ENCODE measurements around the gene BACE1-AS. TPM values are rescaled to one million over a fixed set of nuclear protein-coding genes. Genes with fewer than 3 reads are reported as not detected.
"Not testable (repeated sequence)": the region's sequence is repeated elsewhere in the genome, so short reads cannot be mapped to it uniquely, and the experiment has no call there.

Gene BACE1-AS
- total and polyA plus RNA-seq, 4 donors = 1.9 to 9.5 (median 5.9) TPM

DNA sequence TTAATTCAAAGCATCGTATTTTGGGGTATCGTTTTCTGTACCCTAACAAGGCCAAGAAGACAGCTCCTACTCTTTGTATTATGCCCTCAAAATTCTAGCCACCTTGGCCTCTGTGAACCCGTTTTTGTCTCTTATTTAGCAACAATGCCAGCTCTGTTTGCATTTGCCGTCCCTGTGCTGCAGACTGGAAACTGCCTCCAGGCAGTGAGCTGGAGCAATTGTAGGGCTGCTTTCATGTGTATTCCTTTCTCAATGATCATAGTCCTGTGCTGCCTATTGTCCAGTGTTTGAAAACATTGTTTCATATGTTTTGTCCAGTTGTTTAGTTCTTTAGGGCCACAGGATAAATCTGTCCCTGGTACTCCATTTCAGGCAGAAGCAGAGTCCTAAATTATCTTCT lies 19.9 kb upstream of the BACE1-AS start:
- Histone ChIP-seq H3K4me1 (ENCODE audit: control insufficient read depth in 5 of 5, insufficient read depth in 5 of 5, low read length in 5 of 5) (no peaks in the 10 kb centered on the region), H3K27ac (ENCODE audit: low read depth in 1 of 2, low read length in 1 of 2) (no peak overlapping the region), H3K9ac (ENCODE audit: insufficient read depth in 1 of 2, low read length in 2 of 2) (no peak overlapping the region), H3K4me3 (no peak overlapping the region), H3K36me3 (ENCODE audit: control insufficient read depth in 4 of 4, insufficient read depth in 4 of 4, low read length in 4 of 4) (peaks cover 2 to 12% (median 7%) of the 10 kb centered on the region in 4 donors), H3K27me3 (ENCODE audit: control insufficient read depth in 3 of 3, insufficient read depth in 3 of 3, low read length in 2 of 3) (no peaks in the 10 kb centered on the region), H3K9me3 (ENCODE audit: control insufficient read depth in 4 of 4, insufficient read depth in 3 of 4, low read length in 3 of 4) (no peaks in the 10 kb centered on the region)
- TF ChIP-seq, protein P1, sequence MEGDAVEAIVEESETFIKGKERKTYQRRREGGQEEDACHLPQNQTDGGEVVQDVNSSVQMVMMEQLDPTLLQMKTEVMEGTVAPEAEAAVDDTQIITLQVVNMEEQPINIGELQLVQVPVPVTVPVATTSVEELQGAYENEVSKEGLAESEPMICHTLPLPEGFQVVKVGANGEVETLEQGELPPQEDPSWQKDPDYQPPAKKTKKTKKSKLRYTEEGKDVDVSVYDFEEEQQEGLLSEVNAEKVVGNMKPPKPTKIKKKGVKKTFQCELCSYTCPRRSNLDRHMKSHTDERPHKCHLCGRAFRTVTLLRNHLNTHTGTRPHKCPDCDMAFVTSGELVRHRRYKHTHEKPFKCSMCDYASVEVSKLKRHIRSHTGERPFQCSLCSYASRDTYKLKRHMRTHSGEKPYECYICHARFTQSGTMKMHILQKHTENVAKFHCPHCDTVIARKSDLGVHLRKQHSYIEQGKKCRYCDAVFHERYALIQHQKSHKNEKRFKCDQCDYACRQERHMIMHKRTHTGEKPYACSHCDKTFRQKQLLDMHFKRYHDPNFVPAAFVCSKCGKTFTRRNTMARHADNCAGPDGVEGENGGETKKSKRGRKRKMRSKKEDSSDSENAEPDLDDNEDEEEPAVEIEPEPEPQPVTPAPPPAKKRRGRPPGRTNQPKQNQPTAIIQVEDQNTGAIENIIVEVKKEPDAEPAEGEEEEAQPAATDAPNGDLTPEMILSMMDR (IDR thresholded peaks at IDR 0.05; ENCODE audit: control extremely low read depth, extremely low read depth) = no peak
- no peak for ATAC-seq (ENCODE audit: insufficient read depth, low FRiP score)
- no peak for DNase-seq
- 96 to 97% methylated on average over 4 of the region's 4 CpGs for WGBS, 2 donors

DNA sequence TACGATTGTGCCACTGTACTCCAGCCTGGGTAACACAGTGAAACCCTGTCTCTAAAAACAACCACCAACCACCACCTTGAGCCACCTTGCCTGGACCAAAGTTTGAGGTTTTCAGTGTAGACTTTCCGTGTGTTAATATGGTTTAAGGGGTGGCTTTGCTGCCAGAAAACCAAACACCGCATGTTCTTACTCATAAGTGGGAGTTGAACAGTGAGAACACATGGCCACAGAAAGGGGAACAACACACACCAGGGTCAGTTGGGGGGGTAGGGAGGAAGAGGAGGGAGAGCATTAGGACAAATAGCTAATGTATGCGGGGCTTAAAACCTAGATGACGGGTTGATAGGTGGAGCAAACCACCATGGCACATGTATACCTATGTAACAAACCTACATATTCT lies 19.0 kb upstream of the BACE1-AS start:
- not testable (repeated sequence) for H3K9me3 ChIP-seq (ENCODE audit: control insufficient read depth in 4 of 4, insufficient read depth in 3 of 4, low read length in 3 of 4); ATAC-seq (ENCODE audit: insufficient read depth, low FRiP score); H3K27ac ChIP-seq (ENCODE audit: low read depth in 1 of 2, low read length in 1 of 2); H3K4me3 ChIP-seq; H3K9ac ChIP-seq (ENCODE audit: insufficient read depth in 1 of 2, low read length in 2 of 2); H3K36me3 ChIP-seq (ENCODE audit: control insufficient read depth in 4 of 4, insufficient read depth in 4 of 4, low read length in 4 of 4); H3K27me3 ChIP-seq (ENCODE audit: control insufficient read depth in 3 of 3, insufficient read depth in 3 of 3, low read length in 2 of 3); H3K4me1 ChIP-seq (ENCODE audit: control insufficient read depth in 5 of 5, insufficient read depth in 5 of 5, low read length in 5 of 5); DNase-seq
- 96 to 97% methylated on average over 5 of the region's 5 CpGs for WGBS, 2 donors

DNA sequence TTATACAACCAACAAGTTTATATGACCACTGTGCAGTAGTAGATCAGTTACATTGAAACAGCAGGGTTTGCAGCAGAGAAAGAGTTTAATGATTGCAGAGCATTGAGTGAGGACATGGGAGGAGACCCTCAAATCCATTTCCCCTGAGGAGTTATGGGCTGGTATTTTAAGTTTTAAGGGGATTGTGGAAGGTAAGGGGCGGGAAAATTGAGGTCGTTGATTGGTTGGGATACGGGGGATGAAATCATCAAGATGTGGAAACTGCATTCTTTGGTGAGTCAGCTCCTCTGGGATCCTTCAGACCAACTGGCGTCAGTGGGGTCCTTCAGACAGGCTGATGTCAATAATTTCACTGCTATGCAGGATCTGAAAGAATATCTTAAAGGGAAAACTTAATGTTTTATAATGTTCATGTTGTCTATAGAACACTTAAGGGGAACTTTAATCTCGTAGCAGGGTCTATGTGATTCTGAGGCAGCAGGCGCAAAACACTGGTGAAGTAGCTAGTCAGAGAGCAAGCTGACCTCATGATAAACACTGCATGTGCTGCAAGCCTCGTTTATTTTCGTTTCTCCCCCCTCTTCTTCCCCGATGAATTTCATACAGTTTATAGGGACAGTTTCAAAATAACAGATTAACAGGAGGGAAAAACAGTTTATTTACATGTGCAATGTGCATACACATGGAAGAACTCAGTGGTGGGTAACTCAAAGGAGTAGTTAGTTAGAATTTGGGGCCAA lies 17.4 kb upstream of the BACE1-AS start:
- ATAC-seq (ENCODE audit: insufficient read depth, low FRiP score) (no peak), DNase-seq (peak in 1 of 3 donors; percentile 10)
- H3K9me3 ChIP-seq (ENCODE audit: control insufficient read depth in 4 of 4, insufficient read depth in 3 of 4, low read length in 3 of 4) = no peaks in the 10 kb centered on the region
- WGBS, 2 donors = 79 to 90% methylated on average over 9 of the region's 9 CpGs
- no peaks in the 10 kb centered on the region for H3K27me3 ChIP-seq (ENCODE audit: control insufficient read depth in 3 of 3, insufficient read depth in 3 of 3, low read length in 2 of 3)
- no peaks in the 10 kb centered on the region for H3K4me1 ChIP-seq (ENCODE audit: control insufficient read depth in 5 of 5, insufficient read depth in 5 of 5, low read length in 5 of 5)
- H3K9ac ChIP-seq (ENCODE audit: insufficient read depth in 1 of 2, low read length in 2 of 2) = no peak overlapping the region
- TF ChIP-seq, protein P1 (IDR thresholded peaks at IDR 0.05; ENCODE audit: control extremely low read depth, extremely low read depth) = no peak
- no peak overlapping the region for H3K27ac ChIP-seq (ENCODE audit: low read depth in 1 of 2, low read length in 1 of 2)
- no peak overlapping the region for H3K4me3 ChIP-seq
- H3K36me3 ChIP-seq (ENCODE audit: control insufficient read depth in 4 of 4, insufficient read depth in 4 of 4, low read length in 4 of 4) = peaks cover 2 to 8% (median 3%) of the 10 kb centered on the region in 4 donors

DNA sequence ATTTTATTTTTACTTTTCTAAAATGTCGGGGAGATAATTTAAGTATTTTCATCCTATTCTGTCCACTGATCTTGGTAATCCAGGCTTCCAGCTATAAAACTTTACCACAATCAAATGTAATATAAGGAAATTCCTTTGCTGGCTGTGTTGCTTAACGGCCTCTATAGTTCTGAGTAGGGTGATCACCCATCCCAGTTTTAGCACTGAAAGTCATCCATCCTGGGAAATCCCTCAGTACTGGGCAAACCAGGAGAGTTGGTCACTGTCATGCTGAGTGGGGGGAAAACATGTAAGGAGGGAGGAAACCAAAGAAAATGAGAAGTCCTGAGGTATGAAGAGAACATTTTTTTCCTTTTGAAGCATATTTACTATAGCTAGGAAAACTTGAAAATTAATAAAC lies 12.8 kb upstream of the BACE1-AS start:
- Histone ChIP-seq H3K9me3 (ENCODE audit: control insufficient read depth in 4 of 4, insufficient read depth in 3 of 4, low read length in 3 of 4) (no peaks in the 10 kb centered on the region), H3K4me1 (ENCODE audit: control insufficient read depth in 5 of 5, insufficient read depth in 5 of 5, low read length in 5 of 5) (peaks cover 0 to 2% (median 0%) of the 10 kb centered on the region in 5 donors), H3K9ac (ENCODE audit: insufficient read depth in 1 of 2, low read length in 2 of 2) (no peak overlapping the region), H3K36me3 (ENCODE audit: control insufficient read depth in 4 of 4, insufficient read depth in 4 of 4, low read length in 4 of 4) (peaks cover 13 to 24% (median 18%) of the 10 kb centered on the region in 4 donors), H3K27ac (ENCODE audit: low read depth in 1 of 2, low read length in 1 of 2) (no peak overlapping the region), H3K4me3 (no peak overlapping the region), H3K27me3 (ENCODE audit: control insufficient read depth in 3 of 3, insufficient read depth in 3 of 3, low read length in 2 of 3) (no peaks in the 10 kb centered on the region)
- TF ChIP-seq, protein P1 (IDR thresholded peaks at IDR 0.05; ENCODE audit: control extremely low read depth, extremely low read depth) = no peak
- DNase-seq (no peak), ATAC-seq (ENCODE audit: insufficient read depth, low FRiP score) (no peak)
- whole genome bisulfite sequencing, 2 donors = 93 to 95% methylated on average over 2 of the region's 2 CpGs
